ENCODE data around the gene N4BP2.

DNA sequence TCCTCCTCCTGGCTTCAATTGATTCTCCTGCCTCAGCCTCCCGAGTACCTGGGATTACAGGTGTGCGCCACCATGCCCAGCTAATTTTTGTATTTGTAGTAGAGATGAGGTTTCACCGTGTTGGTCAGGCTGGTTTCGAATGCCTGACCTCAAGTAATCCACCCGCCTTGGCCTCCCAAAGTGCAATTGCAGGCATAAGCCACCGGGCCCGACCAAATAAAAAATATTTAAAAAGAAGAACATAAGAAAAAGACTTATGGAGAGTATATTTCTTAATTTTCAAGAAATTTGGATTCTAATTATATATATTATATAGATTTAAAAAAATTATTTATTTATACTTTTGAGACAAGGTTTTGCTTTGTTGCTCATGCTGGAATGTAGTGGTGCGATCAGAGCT lies 29.8 kb downstream of the N4BP2 start:
- TF ChIP-seq POLR2A (IDR thresholded peaks at IDR 0.05) = no peak
- TF ChIP-seq, protein P1, sequence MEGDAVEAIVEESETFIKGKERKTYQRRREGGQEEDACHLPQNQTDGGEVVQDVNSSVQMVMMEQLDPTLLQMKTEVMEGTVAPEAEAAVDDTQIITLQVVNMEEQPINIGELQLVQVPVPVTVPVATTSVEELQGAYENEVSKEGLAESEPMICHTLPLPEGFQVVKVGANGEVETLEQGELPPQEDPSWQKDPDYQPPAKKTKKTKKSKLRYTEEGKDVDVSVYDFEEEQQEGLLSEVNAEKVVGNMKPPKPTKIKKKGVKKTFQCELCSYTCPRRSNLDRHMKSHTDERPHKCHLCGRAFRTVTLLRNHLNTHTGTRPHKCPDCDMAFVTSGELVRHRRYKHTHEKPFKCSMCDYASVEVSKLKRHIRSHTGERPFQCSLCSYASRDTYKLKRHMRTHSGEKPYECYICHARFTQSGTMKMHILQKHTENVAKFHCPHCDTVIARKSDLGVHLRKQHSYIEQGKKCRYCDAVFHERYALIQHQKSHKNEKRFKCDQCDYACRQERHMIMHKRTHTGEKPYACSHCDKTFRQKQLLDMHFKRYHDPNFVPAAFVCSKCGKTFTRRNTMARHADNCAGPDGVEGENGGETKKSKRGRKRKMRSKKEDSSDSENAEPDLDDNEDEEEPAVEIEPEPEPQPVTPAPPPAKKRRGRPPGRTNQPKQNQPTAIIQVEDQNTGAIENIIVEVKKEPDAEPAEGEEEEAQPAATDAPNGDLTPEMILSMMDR (IDR thresholded peaks at IDR 0.05) = no peak
